HG03135 (cell line): Measurements from ENCODE around the gene DPYSL5.

Experiments used
- ATAC-seq: cut with Tn5 transposase; IDR thresholded peaks from one replicate; pipeline ENCODE4 v1.9.1; 2021; ENCODE audit warnings: mild to moderate bottlenecking, moderate library complexity; ENCODE audit not compliant: unreplicated experiment

The DPYSL5 gene

DNA sequence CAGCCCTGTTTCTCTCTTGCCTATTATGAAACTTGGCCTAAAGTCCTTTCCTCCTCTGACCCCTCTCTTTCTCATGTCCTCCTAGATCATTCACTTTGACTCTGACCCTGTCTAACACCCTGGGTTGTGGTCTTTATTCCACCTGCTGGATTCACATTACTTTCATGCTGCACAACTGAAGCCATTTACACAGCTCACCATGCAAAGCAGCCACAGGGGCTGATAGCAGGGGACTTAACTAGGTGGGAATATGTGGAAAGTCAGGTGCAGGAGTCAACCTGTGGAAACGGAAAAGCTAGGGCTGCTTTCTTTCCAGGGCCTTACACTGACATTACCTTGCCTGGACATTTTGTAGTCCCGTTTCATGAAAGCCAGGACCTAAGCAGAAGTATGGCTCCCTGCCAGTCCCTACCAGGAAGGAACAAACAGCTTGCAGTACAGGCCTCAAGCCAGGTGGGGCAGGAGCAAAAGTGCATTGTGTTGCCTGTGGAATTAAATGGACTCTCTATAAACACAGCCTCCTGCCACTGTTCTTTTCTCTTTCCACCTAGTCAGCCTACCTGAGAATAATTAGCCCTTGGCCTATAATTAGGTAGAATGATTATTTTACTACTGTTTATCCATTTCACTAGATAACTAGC, 134.3 kb downstream of the DPYSL5 start:
- ATAC-seq: no peak

DNA sequence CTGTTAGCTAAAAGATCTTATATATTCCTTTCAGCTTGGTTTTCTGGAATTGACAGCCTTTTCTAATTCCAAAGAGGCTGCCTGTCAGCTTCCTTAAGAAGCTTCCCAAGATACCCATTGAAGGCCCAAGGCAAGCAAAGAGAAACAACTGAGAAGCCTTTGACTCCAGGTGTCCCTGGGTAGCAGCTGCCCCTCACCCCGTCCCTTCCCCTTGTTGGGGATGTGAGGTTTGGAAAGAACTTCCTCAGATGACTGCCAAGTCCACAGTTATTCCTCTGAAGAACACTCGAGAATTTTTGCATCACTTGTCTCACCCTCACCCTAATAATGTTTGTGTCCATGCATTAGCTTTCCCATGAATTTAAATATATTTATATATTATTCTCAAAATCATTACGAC, 135.8 kb downstream of the DPYSL5 start:
- no peak for ATAC-seq

DNA sequence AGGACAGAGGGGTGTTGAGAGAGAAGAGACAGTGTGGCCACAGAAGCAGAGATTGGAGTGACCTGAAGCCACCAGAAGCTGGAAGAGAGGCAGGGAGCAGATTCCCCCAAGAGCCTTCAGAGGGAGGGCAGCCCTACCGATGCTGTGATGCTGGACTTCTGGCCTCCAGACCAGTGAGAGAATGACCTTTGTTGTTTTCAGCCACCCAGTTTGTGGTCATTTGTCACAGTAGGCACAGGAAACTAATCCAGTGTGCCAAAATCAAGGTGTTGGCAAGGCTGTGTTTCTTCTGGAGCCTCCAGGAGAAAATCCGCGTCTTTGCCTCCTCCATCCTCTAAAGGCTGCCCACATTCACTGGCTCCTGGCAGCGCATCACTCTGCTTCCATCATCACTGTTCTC, 137.9 kb downstream of the DPYSL5 start:
- no peak for ATAC-seq

DNA sequence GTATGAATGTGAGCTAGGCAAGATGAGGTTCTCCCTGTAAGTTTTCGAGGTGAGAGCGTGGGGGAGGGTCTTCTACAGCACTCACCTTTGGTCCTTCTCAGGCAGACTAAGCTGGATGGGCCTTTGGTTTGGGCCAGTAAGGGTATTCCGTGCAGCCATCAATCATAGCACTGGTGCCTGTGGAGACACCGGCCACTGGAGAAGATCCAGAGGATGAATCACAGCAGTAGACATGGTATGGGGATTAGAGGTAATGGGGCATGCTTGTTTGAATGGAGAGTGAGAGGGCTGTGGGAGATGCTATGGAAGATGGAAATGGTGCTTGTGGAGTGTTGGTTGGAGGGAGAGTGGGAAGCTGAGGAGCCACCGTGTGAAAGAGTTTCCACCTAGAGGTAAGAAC, 138.6 kb downstream of the DPYSL5 start:
- ATAC-seq: no peak

DNA sequence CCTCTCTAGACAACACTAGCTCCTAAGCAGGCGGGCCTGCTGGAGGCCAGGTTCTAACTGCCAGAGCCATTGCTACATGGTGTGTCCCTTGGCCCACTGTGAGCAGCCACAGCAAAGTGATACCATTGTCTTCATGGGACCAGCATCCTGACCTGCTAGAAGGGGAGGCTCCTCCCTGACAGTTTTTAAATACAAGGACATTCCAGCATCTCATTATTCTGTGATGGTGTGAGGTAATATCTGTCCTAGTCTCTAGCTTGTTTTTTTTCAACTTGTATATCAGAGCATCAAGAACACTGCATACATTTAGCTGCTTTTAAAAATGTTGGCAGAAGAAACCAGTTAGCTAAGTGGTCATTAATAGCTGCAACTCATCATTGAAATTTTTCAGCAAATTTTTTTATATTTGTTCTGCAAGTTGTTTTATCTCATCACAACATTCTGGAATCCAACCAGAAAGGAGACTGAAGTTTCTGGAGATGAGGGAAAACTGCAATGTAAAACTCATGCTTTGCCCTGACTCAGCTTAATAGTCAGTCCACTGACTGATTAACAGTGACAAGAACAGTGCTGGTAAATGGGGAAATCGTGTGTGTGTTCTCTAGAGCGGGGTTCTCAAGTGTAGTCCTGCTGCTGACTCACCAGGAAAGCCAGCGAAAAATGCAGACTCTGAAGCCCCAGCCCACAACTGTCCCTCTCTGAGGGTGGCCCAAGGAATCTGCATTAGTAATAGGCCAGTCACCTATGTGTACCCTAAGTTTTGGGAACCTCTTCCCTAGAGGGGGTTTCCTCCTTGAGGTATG, 140.3 kb downstream of the DPYSL5 start:
- no peak for ATAC-seq

DNA sequence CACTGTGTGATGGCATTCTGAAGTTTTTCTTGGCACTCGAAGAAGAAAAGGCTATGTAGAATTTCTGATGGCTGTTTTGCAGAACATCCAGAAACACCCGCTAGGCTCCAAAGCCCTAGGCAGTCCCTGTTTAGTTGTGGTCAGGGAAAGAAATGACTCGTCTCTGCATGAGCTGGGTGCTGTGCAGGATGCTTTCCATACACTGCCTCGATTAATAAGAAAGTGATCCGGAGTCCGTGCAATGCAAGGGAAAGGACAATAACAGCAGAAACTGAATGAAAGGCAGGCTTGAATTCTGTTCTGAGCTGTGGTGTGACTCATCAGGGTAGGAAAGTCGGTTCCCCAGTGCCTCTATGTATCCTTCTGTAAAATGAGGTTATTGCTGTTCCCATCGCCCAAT, 141.2 kb downstream of the DPYSL5 start:
- ATAC-seq: no peak

DNA sequence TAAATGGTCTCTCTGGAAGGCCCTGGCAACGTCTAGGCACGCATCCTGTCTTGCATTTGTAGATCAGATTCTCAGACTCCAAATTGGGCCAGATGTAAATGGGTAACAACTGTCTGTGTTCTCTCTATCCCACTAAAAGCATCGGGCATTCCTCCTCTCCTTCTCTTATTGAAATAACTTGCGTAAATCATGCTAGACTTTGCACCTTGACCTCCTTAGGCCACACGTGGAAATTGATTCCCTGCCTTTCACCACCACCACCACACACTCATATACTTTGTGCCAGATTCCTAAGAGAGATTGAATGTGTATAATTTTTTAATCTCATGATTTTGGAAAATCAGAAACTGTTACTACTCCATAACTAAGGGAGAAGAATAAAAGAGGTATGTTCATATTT, 143.8 kb downstream of the DPYSL5 start:
- no peak for ATAC-seq

DNA sequence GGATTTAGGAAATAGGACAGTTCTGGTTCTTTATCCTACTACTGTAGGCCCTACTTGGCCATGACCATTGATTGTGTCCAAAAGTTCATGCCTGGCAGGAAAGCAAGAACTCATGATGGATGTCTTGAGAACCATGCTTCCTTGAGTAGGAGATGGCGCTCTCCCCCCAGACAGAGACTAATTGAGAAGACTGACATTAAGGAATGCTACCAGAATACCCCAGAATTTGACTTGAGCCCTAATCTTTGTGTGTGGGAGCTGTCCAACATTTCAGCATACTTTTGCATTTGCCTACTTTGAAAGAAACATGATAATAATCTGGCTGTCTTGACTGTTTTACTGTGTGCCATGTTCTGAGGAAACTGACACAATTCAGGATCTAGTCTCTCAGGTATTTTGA, 145.8 kb downstream of the DPYSL5 start:
- no peak for ATAC-seq

DNA sequence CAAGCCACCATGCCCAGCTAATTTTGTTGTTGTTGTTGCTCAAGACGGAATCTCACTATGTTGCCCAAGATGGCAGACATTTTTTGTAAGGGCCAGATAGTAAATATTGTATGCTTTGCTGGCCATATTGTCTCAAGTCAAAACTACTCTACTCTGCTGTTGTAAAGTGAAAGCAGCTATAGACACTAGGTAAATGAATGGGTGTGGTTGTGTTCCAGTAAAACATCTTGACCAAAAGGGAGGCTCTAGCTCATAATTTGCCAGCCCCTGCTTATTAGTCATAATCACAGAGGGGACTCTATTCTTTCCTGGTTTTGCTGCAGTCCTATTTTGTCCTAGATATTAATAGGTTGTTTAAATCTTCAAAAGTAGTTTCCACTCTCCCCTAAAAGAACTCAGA, 147.1 kb downstream of the DPYSL5 start:
- ATAC-seq: no peak

DNA sequence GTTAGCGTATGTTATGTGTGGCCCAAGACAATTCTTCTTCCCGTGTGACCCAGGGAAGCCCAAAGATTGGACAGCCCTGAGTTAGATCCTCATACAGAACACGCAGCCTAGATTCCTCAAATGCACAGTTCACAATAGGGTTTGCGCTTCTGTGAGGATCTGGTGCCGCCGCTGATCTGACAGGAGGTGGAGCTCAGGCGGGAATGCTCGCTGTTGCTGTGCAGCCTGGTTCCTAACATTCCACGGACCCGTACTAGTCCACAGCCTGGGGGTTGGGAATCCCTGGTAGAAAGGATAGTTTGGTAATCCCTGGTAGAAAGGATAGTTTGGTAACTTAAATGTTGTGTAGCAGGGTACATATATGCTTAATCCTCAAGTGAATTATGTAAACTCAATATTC, 149.5 kb downstream of the DPYSL5 start:
- ATAC-seq: no peak

DNA sequence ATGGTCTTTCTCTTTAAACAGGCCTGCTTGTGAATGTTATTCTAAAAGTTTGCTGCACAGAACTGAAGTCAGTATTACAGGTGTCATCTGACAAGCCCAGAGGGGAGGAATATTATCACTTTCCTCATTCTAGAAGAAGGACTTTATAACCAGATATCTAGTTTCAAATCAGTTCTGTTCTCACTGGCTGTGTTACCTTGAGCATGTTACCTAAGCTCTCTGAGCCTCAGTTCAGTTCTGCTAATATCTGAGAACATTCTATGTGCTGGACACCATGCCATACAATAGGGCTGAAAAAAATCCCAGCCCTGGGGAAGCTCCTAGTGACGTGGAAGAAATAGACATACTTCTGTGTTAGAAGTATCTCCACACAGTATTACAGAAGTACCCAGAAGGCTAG, 150.4 kb downstream of the DPYSL5 start:
- ATAC-seq: no peak
